GM21390 (cell line): Measurements from ENCODE around the gene MGST2.

ENCODE experiments used
- ATAC-seq: cut with Tn5 transposase; IDR thresholded peaks from one replicate; pipeline ENCODE4 v1.9.1; 2021; ENCODE audit not compliant: unreplicated experiment

The MGST2 gene

GRCh38 chr4:139669335-139669734 lies 3.7 kb downstream of the MGST2 start:
- no peak for ATAC-seq

GRCh38 chr4:139669890-139670289 lies 4.3 kb downstream of the MGST2 start:
- no peak for ATAC-seq

- ATAC-seq, result no peak
These were observed 5.2 kb downstream of the MGST2 start for GRCh38 chr4:139670775-139671174.

- no peak for ATAC-seq
These were observed 6.6 kb downstream of the MGST2 start for GRCh38 chr4:139672215-139672614.

GRCh38 chr4:139672732-139673131 lies 7.1 kb downstream of the MGST2 start:
- ATAC-seq, result no peak

- no peak for ATAC-seq
These were observed 9.4 kb downstream of the MGST2 start for GRCh38 chr4:139674875-139675550.

- no peak for ATAC-seq
These were observed 10.0 kb downstream of the MGST2 start for GRCh38 chr4:139675651-139676050.

- no peak for ATAC-seq
These were observed 10.7 kb downstream of the MGST2 start for GRCh38 chr4:139676365-139676764.

GRCh38 chr4:139676913-139677585 lies 11.4 kb downstream of the MGST2 start:
- ATAC-seq, result no peak

GRCh38 chr4:139682309-139682708 lies 16.7 kb downstream of the MGST2 start:
- ATAC-seq, result no peak

GRCh38 chr4:139682741-139683151 lies 17.1 kb downstream of the MGST2 start:
- no peak for ATAC-seq

GRCh38 chr4:139684351-139684750 lies 18.7 kb downstream of the MGST2 start:
- ATAC-seq, result no peak

- ATAC-seq, result no peak
These were observed 19.6 kb downstream of the MGST2 start for GRCh38 chr4:139685180-139685579.

GRCh38 chr4:139686130-139686529 lies 20.5 kb downstream of the MGST2 start:
- ATAC-seq, result no peak

- ATAC-seq, result no peak
These were observed 21.4 kb downstream of the MGST2 start for GRCh38 chr4:139686988-139687387.

GRCh38 chr4:139689093-139689722 lies 23.6 kb downstream of the MGST2 start:
- ATAC-seq, result no peak

- ATAC-seq, result no peak
These were observed 24.8 kb downstream of the MGST2 start for GRCh38 chr4:139690419-139690818.

GRCh38 chr4:139692309-139693012 lies 26.8 kb downstream of the MGST2 start:
- ATAC-seq, result no peak

- ATAC-seq, result no peak
These were observed 29.0 kb downstream of the MGST2 start for GRCh38 chr4:139694522-139695107.

- ATAC-seq, result no peak
These were observed 30.9 kb downstream of the MGST2 start for GRCh38 chr4:139696491-139696890.
